GM18498 (cell line): Measurements from ENCODE around the gene PNCK.
"Not testable (repeated sequence)": the region's sequence is repeated elsewhere in the genome, so short reads cannot be mapped to it uniquely, and the experiment has no call there.

Experiments used
- ATAC-seq: cut with Tn5 transposase; IDR thresholded peaks from one replicate; pipeline ENCODE4 v1.9.1; 2021; ENCODE audit warnings: mild to moderate bottlenecking, moderate library complexity; ENCODE audit not compliant: unreplicated experiment

The PNCK gene

GRCh38 chrX:153699210-153699783 is 25.7 kb upstream of the PNCK start:
- ATAC-seq, result not testable (repeated sequence)

- no peak for ATAC-seq
Measured at GRCh38 chrX:153697924-153698865, 24.6 kb upstream of the PNCK start.

- ATAC-seq, result not testable (repeated sequence)
Measured at GRCh38 chrX:153696986-153697722, 23.5 kb upstream of the PNCK start.

- ATAC-seq, result not testable (repeated sequence)
Measured at GRCh38 chrX:153696538-153696937, 22.9 kb upstream of the PNCK start.

- no peak for ATAC-seq
Measured at GRCh38 chrX:153696100-153696499, 22.5 kb upstream of the PNCK start.

GRCh38 chrX:153694687-153695270 is 21.2 kb upstream of the PNCK start:
- no peak for ATAC-seq

- ATAC-seq, result not testable (repeated sequence)
Measured at GRCh38 chrX:153694256-153694655, 20.6 kb upstream of the PNCK start.

GRCh38 chrX:153693216-153694086 is 19.8 kb upstream of the PNCK start:
- ATAC-seq, result no peak

- no peak for ATAC-seq
Measured at GRCh38 chrX:153692611-153693156, 19.1 kb upstream of the PNCK start.

- no peak for ATAC-seq
Measured at GRCh38 chrX:153692003-153692402, 18.4 kb upstream of the PNCK start.

- not testable (repeated sequence) for ATAC-seq
Measured at GRCh38 chrX:153691032-153691827, 17.6 kb upstream of the PNCK start.

GRCh38 chrX:153690466-153690865 is 16.9 kb upstream of the PNCK start:
- ATAC-seq, result no peak

- no peak for ATAC-seq
Measured at GRCh38 chrX:153689654-153690465, 16.2 kb upstream of the PNCK start.

GRCh38 chrX:153688911-153689590 is 15.4 kb upstream of the PNCK start:
- ATAC-seq, result no peak

GRCh38 chrX:153688506-153688905 is 14.9 kb upstream of the PNCK start:
- no peak for ATAC-seq

- ATAC-seq, result no peak
Measured at GRCh38 chrX:153688071-153688470, 14.5 kb upstream of the PNCK start.

- no peak for ATAC-seq
Measured at GRCh38 chrX:153687121-153688039, 13.8 kb upstream of the PNCK start, which contains the start of gene SLC6A8. SLC6A8 (plus strand) TSS chrX:153687926; CDS start chrX:153688575, 649 bp downstream.
